Fibroblast of lung (primary cell): ENCODE results near the gene CFAP299. TPM values are rescaled to one million over a fixed set of nuclear protein-coding genes. Genes with fewer than 3 reads are reported as not detected.
A peak's percentile ranks its signal among the peaks of the same experiment; 100 is the strongest.

Experiments
- DNase-seq, 2 donors: peaks; one replicate each; pipeline versions ENCODE4 v3.0.0 to v3.0.0-alpha.2; 2010; ENCODE audit warnings: low read depth in 2 of 2
- H2AFZ ChIP-seq: 2 replicates; pipeline ENCODE4 v1.5.1; 2012; ENCODE audit warnings: low read length, control low read depth, inconsistent platforms
- H3K27ac ChIP-seq: 2 replicates; pipeline ENCODE4 v1.5.1; 2011; ENCODE audit warnings: low read length, control low read depth; ENCODE audit not compliant: insufficient read depth
- H3K27me3 ChIP-seq: 2 replicates; pipeline ENCODE4 v1.5.1; 2011; ENCODE audit warnings: mild to moderate bottlenecking, low read length; ENCODE audit not compliant: control insufficient read depth, insufficient read depth
- H3K36me3 ChIP-seq: 2 replicates; pipeline ENCODE4 v1.5.1; 2011; ENCODE audit warnings: low read length; ENCODE audit not compliant: control insufficient read depth, insufficient read depth
- H3K4me1 ChIP-seq: 2 replicates; pipeline ENCODE4 v1.5.1; 2011; ENCODE audit warnings: low read length; ENCODE audit not compliant: control insufficient read depth, insufficient read depth; ENCODE audit errors: extremely low read depth
- H3K4me2 ChIP-seq: 2 replicates; pipeline ENCODE4 v1.5.1; 2011; ENCODE audit warnings: low read length, control low read depth; ENCODE audit not compliant: insufficient read depth; ENCODE audit errors: extremely low read depth
- H3K4me3 ChIP-seq, 4 experiments: fragments of 200-600 bp in 1 of 4; sonication (generic) in 1 of 4; replicated peaks in 1 of 4; 2 replicates each; pipeline ENCODE4 v1.5.1; 2011 to 2016; ENCODE audit warnings: low read length in 4 of 4, low read depth in 3 of 4, mild to moderate bottlenecking in 3 of 4, control low read depth in 2 of 4, inconsistent platforms in 1 of 4, mixed read lengths in 1 of 4; ENCODE audit not compliant: insufficient read depth in 1 of 4; ENCODE audit errors: control extremely low read depth in 1 of 4
- H3K79me2 ChIP-seq: 2 replicates; pipeline ENCODE4 v1.5.1; 2012; ENCODE audit warnings: mild to moderate bottlenecking, low read length, inconsistent platforms; ENCODE audit not compliant: control insufficient read depth, insufficient read depth
- H3K9ac ChIP-seq: 2 replicates; pipeline ENCODE4 v1.5.1; 2011; ENCODE audit warnings: mild to moderate bottlenecking, low read length, control low read depth; ENCODE audit not compliant: insufficient read depth
- H3K9me3 ChIP-seq: 2 replicates; pipeline ENCODE4 v1.5.1; 2012; ENCODE audit warnings: low read depth, low read length; ENCODE audit not compliant: control insufficient read depth, insufficient read depth
- H4K20me1 ChIP-seq: 2 replicates; pipeline ENCODE4 v1.5.1; 2011; ENCODE audit warnings: low read length; ENCODE audit not compliant: control insufficient read depth, insufficient read depth; ENCODE audit errors: extremely low read depth
- CTCF ChIP-seq, 2 donors: IDR thresholded peaks in 1 of 2; conservative IDR thresholded peaks in 1 of 2; 1 replicate in 1 of 2; 2 replicates in 1 of 2; pipeline ENCODE4 v1.5.1; 2011 to 2012; ENCODE audit warnings: low read length in 2 of 2, control low read depth in 1 of 2, inconsistent platforms in 1 of 2, low read depth in 1 of 2, mild to moderate bottlenecking in 1 of 2
- EZH2 ChIP-seq: IDR thresholded peaks from 2 replicates; pipeline ENCODE4 v1.5.1; 2012; ENCODE audit warnings: low read length, control low read depth, mild to moderate bottlenecking; ENCODE audit errors: missing control alignments
- polyA plus RNA-seq, 2 donors: library from polyadenylated mRNA; depleted of rRNA in 1 of 2; stranded (reverse) in 1 of 2; unstranded in 1 of 2; fragments of >200 nt; gene quantifications; 2 replicates each; pipeline ENCODE4 v1.2.1, GENCODE V29; 2011 to 2012; ENCODE audit warnings: missing spikeins in 1 of 2
- total RNA-seq: library from RNA; depleted of rRNA; stranded (reverse); fragments of >200 nt; gene quantifications from 2 replicates; pipeline ENCODE4 v1.2.1, GENCODE V29; 2014

CFAP299 gene
- total and polyA plus RNA-seq, 2 donors (not counting 1 experiment from before 2014, with no cell fraction given), result 0.79 to 16.2 TPM

- Histone ChIP-seq H3K4me1 (no peaks in the 10 kb centered on the region), H2AFZ (no peak overlapping the region), H4K20me1 (no peaks in the 10 kb centered on the region), H3K9me3 (no peaks in the 10 kb centered on the region), H3K79me2 (no peaks in the 10 kb centered on the region), H3K4me2 (no peak overlapping the region), H3K27me3 (no peaks in the 10 kb centered on the region), H3K27ac (no peak overlapping the region), H3K36me3 (no peaks in the 10 kb centered on the region), H3K9ac (no peak overlapping the region), H3K4me3 (no peak overlapping the region)
- no peak for TF ChIP-seq CTCF (conservative IDR thresholded peaks at IDR 0.05 in 1 of 2, IDR thresholded peaks at IDR 0.05 in 1 of 2; ENCODE audit: low read depth in 1 of 2, low read length in 2 of 2)
- TF ChIP-seq EZH2, result no peak
- DNase-seq, result no peak
Observed at GRCh38 chr4:80542747-80543146, 207.2 kb downstream of the CFAP299 start.

- TF ChIP-seq CTCF (conservative IDR thresholded peaks at IDR 0.05 in 1 of 2, IDR thresholded peaks at IDR 0.05 in 1 of 2; ENCODE audit: low read depth in 1 of 2, low read length in 2 of 2) (no peak), EZH2 (no peak)
- no peak overlapping the region for H2AFZ ChIP-seq
- H3K27ac ChIP-seq, result no peak overlapping the region
- H3K4me2 ChIP-seq, result no peak overlapping the region
- H3K4me3 ChIP-seq, result no peak overlapping the region
- H3K36me3 ChIP-seq, result no peaks in the 10 kb centered on the region
- no peaks in the 10 kb centered on the region for H4K20me1 ChIP-seq
- no peaks in the 10 kb centered on the region for H3K4me1 ChIP-seq
- no peak overlapping the region for H3K9ac ChIP-seq
- no peak for DNase-seq
- no peaks in the 10 kb centered on the region for H3K27me3 ChIP-seq
- no peaks in the 10 kb centered on the region for H3K9me3 ChIP-seq
- H3K79me2 ChIP-seq, result no peaks in the 10 kb centered on the region
Observed at GRCh38 chr4:80560337-80560736, 224.8 kb downstream of the CFAP299 start.

- no peaks in the 10 kb centered on the region for H3K9me3 ChIP-seq
- TF ChIP-seq EZH2, result no peak
- TF ChIP-seq CTCF (conservative IDR thresholded peaks at IDR 0.05 in 1 of 2, IDR thresholded peaks at IDR 0.05 in 1 of 2; ENCODE audit: low read depth in 1 of 2, low read length in 2 of 2), result no peak
- H3K4me2 ChIP-seq, result peak overlapping the region; percentile 20
- H3K4me3 ChIP-seq, result peak overlapping the region in 2 of 4 experiments; percentile 39 to 42
- no peaks in the 10 kb centered on the region for H4K20me1 ChIP-seq
- H3K79me2 ChIP-seq, result no peaks in the 10 kb centered on the region
- no peaks in the 10 kb centered on the region for H3K4me1 ChIP-seq
- DNase-seq, result peak in 1 of 2 donors; percentile 1
- no peaks in the 10 kb centered on the region for H3K27me3 ChIP-seq
- H3K36me3 ChIP-seq, result no peaks in the 10 kb centered on the region
- no peak overlapping the region for H2AFZ ChIP-seq
- H3K27ac ChIP-seq, result no peak overlapping the region
- no peak overlapping the region for H3K9ac ChIP-seq
Observed at GRCh38 chr4:80566203-80566872, 230.8 kb downstream of the CFAP299 start.
